ENCODE results near the gene NELFA.

DNA sequence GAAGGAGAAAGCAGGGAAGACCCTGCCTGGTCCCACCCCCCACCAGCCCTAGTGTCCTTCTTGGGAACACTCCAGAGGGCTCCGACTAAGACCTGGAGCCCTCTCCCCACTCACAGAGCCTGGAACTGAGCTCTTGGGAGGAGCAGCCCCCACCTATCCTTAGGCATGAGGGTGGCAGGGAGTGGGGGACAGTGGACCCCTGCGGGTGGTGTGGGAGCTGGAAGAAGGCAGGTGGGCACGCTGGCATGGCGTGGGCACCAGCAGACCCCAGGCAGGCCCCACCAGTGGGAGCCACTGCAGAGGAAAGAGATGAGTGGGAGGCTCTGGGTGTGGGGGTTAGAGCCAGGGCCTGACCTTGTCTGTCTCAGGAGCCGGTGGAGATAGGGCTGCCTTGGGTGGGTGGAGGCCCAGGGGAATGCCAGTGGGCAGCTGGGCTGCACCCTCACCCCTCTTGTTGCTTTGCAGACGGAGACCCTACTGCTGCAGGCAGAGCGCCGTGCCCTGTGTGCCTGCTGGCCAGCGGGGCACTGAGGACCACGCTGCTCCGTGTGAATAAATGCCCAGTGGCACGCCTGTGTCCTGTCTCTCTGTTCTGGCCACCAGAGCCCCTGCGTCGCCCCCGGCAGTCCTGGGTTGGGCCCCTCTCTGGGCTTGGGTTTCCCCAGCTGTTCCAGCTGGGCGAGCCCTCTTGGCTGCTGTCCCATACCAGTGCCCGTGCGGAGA, 34.8 kb upstream of the NELFA start:
- TF ChIP-seq, protein P1, sequence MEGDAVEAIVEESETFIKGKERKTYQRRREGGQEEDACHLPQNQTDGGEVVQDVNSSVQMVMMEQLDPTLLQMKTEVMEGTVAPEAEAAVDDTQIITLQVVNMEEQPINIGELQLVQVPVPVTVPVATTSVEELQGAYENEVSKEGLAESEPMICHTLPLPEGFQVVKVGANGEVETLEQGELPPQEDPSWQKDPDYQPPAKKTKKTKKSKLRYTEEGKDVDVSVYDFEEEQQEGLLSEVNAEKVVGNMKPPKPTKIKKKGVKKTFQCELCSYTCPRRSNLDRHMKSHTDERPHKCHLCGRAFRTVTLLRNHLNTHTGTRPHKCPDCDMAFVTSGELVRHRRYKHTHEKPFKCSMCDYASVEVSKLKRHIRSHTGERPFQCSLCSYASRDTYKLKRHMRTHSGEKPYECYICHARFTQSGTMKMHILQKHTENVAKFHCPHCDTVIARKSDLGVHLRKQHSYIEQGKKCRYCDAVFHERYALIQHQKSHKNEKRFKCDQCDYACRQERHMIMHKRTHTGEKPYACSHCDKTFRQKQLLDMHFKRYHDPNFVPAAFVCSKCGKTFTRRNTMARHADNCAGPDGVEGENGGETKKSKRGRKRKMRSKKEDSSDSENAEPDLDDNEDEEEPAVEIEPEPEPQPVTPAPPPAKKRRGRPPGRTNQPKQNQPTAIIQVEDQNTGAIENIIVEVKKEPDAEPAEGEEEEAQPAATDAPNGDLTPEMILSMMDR (IDR thresholded peaks at IDR 0.05; ENCODE audit: low read depth, low read length, missing input control): no peak
- TF ChIP-seq GABPA (IDR thresholded peaks at IDR 0.05 in 1 of 2, conservative IDR thresholded peaks at IDR 0.05 in 1 of 2) (no peak), SP1 (IDR thresholded peaks at IDR 0.05) (no peak), RAD21 (IDR thresholded peaks at IDR 0.05) (no peak), EGR1 (IDR thresholded peaks at IDR 0.05; ENCODE audit: low read depth in 2 of 2) (no peak), TAF1 (conservative IDR thresholded peaks at IDR 0.05) (no peak)
- TF ChIP-seq, protein P2, sequence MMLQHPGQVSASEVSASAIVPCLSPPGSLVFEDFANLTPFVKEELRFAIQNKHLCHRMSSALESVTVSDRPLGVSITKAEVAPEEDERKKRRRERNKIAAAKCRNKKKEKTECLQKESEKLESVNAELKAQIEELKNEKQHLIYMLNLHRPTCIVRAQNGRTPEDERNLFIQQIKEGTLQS (IDR thresholded peaks at IDR 0.05): no peak
